NCI-H2029 treated with DMSO at 0.1 percent for 48 hours (cell line): Measurements from ENCODE around the gene RIMS4.

Experiments
- DNase-seq: peaks from one replicate; lab custom pipeline; 2025; lab: John Stamatoyannopoulos, UW

The RIMS4 gene

GRCh38 chr20:44742304-44743079, 67.9 kb downstream of the RIMS4 start:
- no peak for DNase-seq

GRCh38 chr20:44739942-44740341, 70.4 kb downstream of the RIMS4 start:
- no peak for DNase-seq

- peak; percentile 73 for DNase-seq
Observed at GRCh38 chr20:44738813-44739477, 71.4 kb downstream of the RIMS4 start.

GRCh38 chr20:44737116-44737515, 73.2 kb downstream of the RIMS4 start:
- DNase-seq, result no peak

GRCh38 chr20:44736170-44737021, 74.0 kb downstream of the RIMS4 start:
- DNase-seq, result peak; percentile 33

- no peak for DNase-seq
Observed at GRCh38 chr20:44735816-44736169, 74.6 kb downstream of the RIMS4 start.

GRCh38 chr20:44734938-44735337, 75.4 kb downstream of the RIMS4 start:
- no peak for DNase-seq

GRCh38 chr20:44733341-44734069, 76.8 kb downstream of the RIMS4 start:
- peak; percentile 41 for DNase-seq

- DNase-seq, result no peak
Observed at GRCh38 chr20:44732327-44732726, 78.0 kb downstream of the RIMS4 start.

GRCh38 chr20:44731657-44732056, 78.7 kb downstream of the RIMS4 start:
- no peak for DNase-seq

- no peak for DNase-seq
Observed at GRCh38 chr20:44730441-44730840, 79.9 kb downstream of the RIMS4 start.

GRCh38 chr20:44728801-44729443, 81.4 kb downstream of the RIMS4 start:
- peak; percentile 80 for DNase-seq

- no peak for DNase-seq
Observed at GRCh38 chr20:44727651-44728050, 82.7 kb downstream of the RIMS4 start.

GRCh38 chr20:44727039-44727438, 83.3 kb downstream of the RIMS4 start:
- DNase-seq, result no peak

- DNase-seq, result no peak
Observed at GRCh38 chr20:44725837-44726236, 84.5 kb downstream of the RIMS4 start.

GRCh38 chr20:44724423-44725091, 85.8 kb downstream of the RIMS4 start:
- no peak for DNase-seq

- DNase-seq, result no peak
Observed at GRCh38 chr20:44723798-44724362, 86.5 kb downstream of the RIMS4 start.

- DNase-seq, result no peak
Observed at GRCh38 chr20:44723391-44723790, 87.0 kb downstream of the RIMS4 start.

GRCh38 chr20:44722990-44723389, 87.4 kb downstream of the RIMS4 start:
- DNase-seq, result no peak

GRCh38 chr20:44721785-44722054, 88.6 kb downstream of the RIMS4 start:
- DNase-seq, result no peak
